Mesodermal cell (in vitro differentiated cells): Measurements from ENCODE around the gene HSPA4L. TPM values are rescaled to one million over a fixed set of nuclear protein-coding genes. Genes with fewer than 3 reads are reported as not detected.

Experiments
- H3K27ac ChIP-seq: 2 replicates; pipeline ENCODE4 v1.7.0; 2013; ENCODE audit warnings: mild to moderate bottlenecking, low read depth, low read length, moderate library complexity; ENCODE audit not compliant: severe bottlenecking
- H3K36me3 ChIP-seq: 2 replicates; pipeline ENCODE4 v1.7.1; 2013; ENCODE audit warnings: mild to moderate bottlenecking, low read length, moderate library complexity; ENCODE audit not compliant: control insufficient read depth, insufficient read depth
- H3K4me1 ChIP-seq: one replicate; pipeline ENCODE4 v1.7.1; 2013; ENCODE audit warnings: mild to moderate bottlenecking, low read length; ENCODE audit not compliant: insufficient read depth, control insufficient read depth, poor library complexity, severe bottlenecking
- H3K4me3 ChIP-seq: 2 replicates; pipeline ENCODE4 v1.7.0; 2013; ENCODE audit warnings: low read length, control low read depth, mild to moderate bottlenecking; ENCODE audit not compliant: insufficient read depth, poor library complexity, severe bottlenecking; ENCODE audit errors: extremely low read depth
- H3K9me3 ChIP-seq: 2 replicates; pipeline ENCODE4 v1.7.1; 2013; ENCODE audit warnings: mild to moderate bottlenecking, low read length, moderate library complexity; ENCODE audit not compliant: control insufficient read depth
- WGBS, 2 experiments: methylation state at CpG; one replicate each; pipeline ENCODE4 v1.1.5; 2013; ENCODE audit warnings: missing lambda C conversion rate in 2 of 2; ENCODE audit not compliant: insufficient coverage in 2 of 2; 5-methylcytosine and 5-hydroxymethylcytosine counted together
- polyA plus RNA-seq, 2 experiments: library from polyadenylated mRNA; stranded (reverse); fragments of 50-300 nt; gene quantifications; one replicate each; pipeline ENCODE4 v1.2.3, GENCODE V29; 2013

Gene HSPA4L
- 2.0 TPM for polyA plus RNA-seq (2013, experiment 1 of 2)
- polyA plus RNA-seq (2013, experiment 2 of 2), result 2.2 TPM

DNA sequence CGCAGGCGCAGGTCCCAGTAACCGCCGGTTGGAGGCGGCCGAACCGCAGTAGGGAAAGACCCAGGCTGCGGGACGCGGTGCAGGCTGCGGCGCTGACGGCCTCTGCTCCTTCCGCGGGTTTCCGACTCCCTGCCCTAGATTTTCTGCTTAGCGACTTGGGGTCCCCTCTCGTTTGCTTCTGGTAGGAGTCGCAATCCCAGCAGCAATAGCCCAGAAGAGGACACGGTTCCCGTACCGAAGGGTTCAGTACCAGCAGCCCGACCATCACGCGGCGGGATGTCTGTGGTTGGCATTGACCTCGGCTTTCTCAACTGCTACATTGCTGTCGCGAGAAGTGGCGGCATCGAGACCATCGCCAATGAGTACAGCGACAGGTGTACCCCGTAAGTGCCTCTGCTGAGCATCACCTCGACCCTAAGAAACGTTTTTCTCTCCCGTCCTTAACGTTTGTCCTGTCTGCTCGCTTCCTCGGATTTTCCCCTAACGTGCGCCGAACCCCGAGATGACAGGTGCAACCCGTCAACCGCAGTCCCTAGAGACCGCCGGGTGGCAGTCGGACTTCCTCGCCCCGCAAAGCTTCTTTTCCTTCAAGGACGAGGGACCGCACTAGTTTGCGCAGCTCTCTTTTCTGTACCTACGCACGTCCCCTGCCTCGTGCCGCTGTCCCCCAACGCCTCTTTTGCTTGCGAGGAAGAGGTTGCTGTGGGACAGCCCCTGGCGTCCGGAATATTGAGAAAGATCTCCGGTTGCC lies at the start of gene HSPA4L:
Gene HSPA4L (plus strand): TSS at position 48 of the 751 bp plus-strand sequence. CDS start 229 bp downstream, at position 277.
- no peaks in the 10 kb centered on the region for H3K4me1 ChIP-seq
- 0 to 1% methylated on average over 62 to 63 of the region's 63 CpGs for WGBS, 2 experiments
- H3K36me3 ChIP-seq, result no peaks in the 10 kb centered on the region
- peak within 1 kb of the TSS; percentile 56 for H3K27ac ChIP-seq
- no peaks in the 10 kb centered on the region for H3K9me3 ChIP-seq
- peak within 1 kb of the TSS; percentile 53 for H3K4me3 ChIP-seq

DNA sequence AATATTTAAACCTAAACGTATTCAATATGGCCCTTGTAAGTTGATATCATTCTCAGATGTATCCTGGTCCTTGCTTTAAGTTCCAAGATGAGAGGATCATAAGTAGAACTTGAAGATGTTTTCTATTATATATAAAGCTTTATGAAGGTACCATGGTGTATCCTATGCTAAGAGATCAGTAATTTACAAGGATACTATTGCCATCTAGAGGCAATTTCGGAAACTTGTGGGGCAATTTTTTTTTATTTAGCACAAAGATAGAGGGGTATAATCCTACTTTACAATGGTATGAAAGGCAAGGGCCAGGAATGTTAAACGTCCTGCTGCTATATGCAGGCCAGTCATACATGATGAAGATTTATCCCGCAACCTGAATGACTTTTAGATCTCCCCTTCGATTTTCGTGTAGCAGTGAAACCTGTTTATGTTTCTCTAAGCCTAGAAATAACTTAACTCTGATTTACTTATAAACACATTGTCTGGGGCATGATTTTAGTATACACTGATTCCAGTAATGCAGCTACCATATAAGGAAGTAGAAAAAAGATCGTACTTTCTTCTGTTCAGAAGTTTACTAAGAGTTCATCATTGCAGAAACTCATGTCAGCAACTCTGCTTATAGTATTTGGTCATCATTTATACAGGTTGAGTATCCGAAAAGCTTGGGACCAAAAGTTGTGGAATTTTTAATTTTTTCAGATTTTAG lies 49.3 kb upstream of the HSPA4L start:
- H3K36me3 ChIP-seq, result no peaks in the 10 kb centered on the region
- H3K27ac ChIP-seq, result no peak overlapping the region
- H3K9me3 ChIP-seq, result no peaks in the 10 kb centered on the region
- no peak overlapping the region for H3K4me3 ChIP-seq
- 30% methylated on average over 3 of the region's 8 CpGs; no CpG with 5 or more reads in 1 of the 2 experiments for WGBS, 2 experiments
- no peaks in the 10 kb centered on the region for H3K4me1 ChIP-seq

DNA sequence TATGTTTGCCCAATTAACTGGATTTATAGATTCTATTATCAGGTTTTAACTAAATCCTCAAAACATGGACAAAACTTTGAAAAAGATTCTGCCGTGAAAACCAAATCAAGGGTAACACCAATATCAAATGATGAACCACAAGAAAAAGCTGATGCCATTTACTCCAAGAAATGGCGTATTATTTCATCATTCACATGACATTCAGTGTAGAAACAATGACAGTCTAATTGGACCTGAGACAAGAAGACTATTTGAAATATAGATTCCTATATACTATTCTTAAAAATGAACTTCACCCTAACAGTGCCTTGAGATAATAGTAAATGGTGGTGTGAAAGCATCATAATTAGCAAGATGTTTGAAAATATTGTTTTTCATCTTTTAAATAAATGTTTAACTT lies 47.1 kb upstream of the HSPA4L start:
- Histone ChIP-seq H3K4me1 (no peaks in the 10 kb centered on the region), H3K27ac (no peak overlapping the region), H3K9me3 (no peaks in the 10 kb centered on the region), H3K36me3 (no peaks in the 10 kb centered on the region), H3K4me3 (no peak overlapping the region)
- WGBS, 2 experiments, result 78 to 92% methylated on average over 1 to 2 of the region's 2 CpGs

DNA sequence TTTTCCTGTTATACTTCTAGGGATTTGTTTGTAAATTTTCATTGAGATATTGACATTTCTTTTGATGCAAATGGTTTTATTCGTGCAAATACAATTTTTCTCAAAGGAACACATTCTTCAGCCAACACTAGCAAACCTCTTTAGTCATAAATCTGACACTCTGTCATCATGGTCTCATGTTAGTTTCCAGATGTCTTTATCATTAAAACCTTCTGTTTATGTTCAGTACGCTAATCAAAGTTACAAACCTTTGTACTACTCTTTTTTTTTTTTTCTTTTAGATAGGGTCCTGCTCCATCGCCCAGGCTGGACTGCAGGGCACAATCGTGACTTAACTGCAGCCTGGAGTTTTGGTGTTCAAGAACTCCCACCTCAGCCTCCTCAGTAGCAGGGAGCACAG lies 44.8 kb upstream of the HSPA4L start:
- no peak overlapping the region for H3K4me3 ChIP-seq
- no peaks in the 10 kb centered on the region for H3K4me1 ChIP-seq
- peaks cover 2% of the 10 kb centered on the region for H3K9me3 ChIP-seq
- 81 to 100% methylated on average over 2 of the region's 4 CpGs for WGBS, 2 experiments
- no peak overlapping the region for H3K27ac ChIP-seq
- H3K36me3 ChIP-seq, result no peaks in the 10 kb centered on the region

DNA sequence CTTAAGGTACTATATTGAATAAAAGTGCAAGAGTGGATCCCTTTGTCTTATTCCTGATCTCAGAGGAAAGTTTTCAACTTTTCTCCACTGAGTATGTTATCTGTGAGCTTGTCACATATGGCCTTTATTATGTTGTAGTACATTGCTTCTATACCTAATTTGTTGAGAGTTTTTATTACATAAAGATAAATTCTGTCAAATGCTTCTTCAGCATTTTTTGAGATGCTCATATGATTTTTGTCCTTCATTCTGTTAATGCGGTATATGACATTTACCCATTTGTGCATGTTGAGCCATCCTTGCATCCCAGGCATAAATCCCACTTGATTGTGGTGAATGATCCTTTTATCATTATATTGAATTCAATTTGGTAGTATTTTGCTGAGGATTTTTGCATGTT lies 40.9 kb upstream of the HSPA4L start:
- peaks cover 3% of the 10 kb centered on the region for H3K9me3 ChIP-seq
- WGBS, 2 experiments, result no CpG with 5 or more reads among the region's 1 CpG
- no peak overlapping the region for H3K4me3 ChIP-seq
- no peak overlapping the region for H3K27ac ChIP-seq
- H3K36me3 ChIP-seq, result no peaks in the 10 kb centered on the region
- no peaks in the 10 kb centered on the region for H3K4me1 ChIP-seq

DNA sequence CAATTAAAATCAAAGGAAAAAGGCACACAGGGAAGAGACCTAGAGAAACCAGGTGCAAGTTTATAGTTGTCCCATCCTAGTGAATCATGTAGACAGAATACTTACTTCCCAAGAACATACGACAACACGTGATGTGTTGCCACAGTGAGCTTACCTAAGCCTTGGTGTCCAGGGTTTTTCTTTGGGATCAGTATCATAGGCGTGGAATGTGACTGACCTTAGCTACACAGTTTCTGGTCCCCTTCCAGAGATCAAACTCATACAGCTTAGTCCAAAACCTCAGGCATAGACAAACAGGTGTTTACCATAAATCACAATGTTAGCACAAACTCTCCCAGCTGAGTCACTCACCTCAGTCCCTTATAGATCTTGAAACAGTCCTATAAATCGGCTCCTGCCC lies 34.2 kb upstream of the HSPA4L start:
- no peak overlapping the region for H3K4me3 ChIP-seq
- peaks cover 9% of the 10 kb centered on the region for H3K9me3 ChIP-seq
- no peak overlapping the region for H3K27ac ChIP-seq
- 83 to 94% methylated on average over 1 to 4 of the region's 4 CpGs for WGBS, 2 experiments
- no peaks in the 10 kb centered on the region for H3K4me1 ChIP-seq
- H3K36me3 ChIP-seq, result no peaks in the 10 kb centered on the region

DNA sequence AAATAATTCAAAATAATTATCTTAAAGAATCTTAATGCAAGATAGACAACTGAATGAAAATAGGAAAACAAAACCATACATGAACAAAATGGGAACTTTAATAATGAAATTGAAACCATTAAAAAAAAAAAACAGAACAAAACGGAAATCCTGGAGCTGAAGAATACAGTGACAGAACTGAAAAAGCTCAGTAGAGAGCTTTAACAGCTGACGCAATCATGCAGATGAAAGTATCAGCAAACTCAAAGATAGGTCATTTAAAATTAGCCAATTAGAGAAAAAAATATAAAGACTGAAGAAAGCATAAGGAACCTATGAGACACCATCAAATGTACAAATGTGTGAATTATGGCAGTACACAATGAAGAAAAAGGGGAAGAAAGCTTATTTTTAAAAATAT lies 33.2 kb upstream of the HSPA4L start:
- WGBS, 2 experiments, result no CpG with 5 or more reads among the region's 2 CpGs

DNA sequence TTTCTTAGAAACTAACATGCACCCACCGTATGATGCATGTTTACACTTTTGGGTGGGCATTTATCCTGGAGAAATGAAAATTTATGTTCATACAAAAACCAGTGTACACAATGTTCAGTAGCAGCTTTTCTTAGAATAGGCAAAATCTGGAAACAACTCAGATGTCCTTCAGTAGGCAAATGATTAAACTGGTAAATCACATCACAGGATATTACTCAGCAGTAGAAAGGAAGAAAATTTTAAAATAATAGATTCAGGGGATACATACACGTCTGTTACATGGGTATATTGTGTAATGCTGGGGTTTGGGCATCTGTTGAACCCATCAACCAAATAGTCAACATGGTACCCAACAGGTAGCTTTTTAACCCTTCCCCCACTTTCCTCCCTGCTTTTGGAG lies 25.2 kb upstream of the HSPA4L start:
- Histone ChIP-seq H3K36me3 (no peaks in the 10 kb centered on the region), H3K4me1 (no peaks in the 10 kb centered on the region), H3K9me3 (no peaks in the 10 kb centered on the region), H3K4me3 (no peak overlapping the region), H3K27ac (no peak overlapping the region)
- no CpG with 5 or more reads among the region's 2 CpGs for WGBS, 2 experiments

More for the DNA sequence above, 33.2 kb upstream of the HSPA4L start:
- Histone ChIP-seq H3K4me1 (no peaks in the 10 kb centered on the region), H3K9me3 (peaks cover 9% of the 10 kb centered on the region), H3K27ac (no peak overlapping the region), H3K4me3 (no peak overlapping the region), H3K36me3 (no peaks in the 10 kb centered on the region)

DNA sequence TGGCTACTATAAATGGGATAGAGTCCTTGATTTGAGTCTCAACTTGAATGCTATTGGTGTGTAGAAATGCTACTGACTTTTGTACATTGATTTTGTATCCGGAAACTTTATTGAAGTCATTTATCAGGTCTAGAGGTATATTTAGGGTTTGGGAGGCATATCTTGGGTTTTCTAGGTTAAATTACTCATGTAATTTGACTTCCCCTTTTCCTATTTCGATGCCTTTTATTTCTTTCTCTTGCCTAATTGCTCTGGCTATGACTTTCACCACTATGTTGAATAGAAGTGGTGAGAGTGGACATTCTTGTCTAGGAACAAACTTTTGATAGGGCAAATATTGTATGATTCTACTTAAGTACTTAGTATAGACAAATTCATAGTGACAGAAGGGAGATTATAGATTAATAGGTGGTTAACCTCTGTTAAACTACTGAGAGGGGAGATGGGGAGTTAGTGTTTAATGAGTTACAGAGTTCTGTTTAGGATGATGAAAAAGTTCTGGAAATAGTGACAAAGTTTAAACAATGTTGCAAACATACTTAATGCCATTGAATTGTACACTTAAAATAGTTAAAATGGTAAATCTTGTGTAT lies 22.8 kb upstream of the HSPA4L start:
- no peak overlapping the region for H3K4me3 ChIP-seq
- 71% methylated on average over 1 of the region's 2 CpGs; no CpG with 5 or more reads in 1 of the 2 experiments for WGBS, 2 experiments
- no peaks in the 10 kb centered on the region for H3K4me1 ChIP-seq
- H3K9me3 ChIP-seq, result no peaks in the 10 kb centered on the region
- no peaks in the 10 kb centered on the region for H3K36me3 ChIP-seq
- no peak overlapping the region for H3K27ac ChIP-seq

DNA sequence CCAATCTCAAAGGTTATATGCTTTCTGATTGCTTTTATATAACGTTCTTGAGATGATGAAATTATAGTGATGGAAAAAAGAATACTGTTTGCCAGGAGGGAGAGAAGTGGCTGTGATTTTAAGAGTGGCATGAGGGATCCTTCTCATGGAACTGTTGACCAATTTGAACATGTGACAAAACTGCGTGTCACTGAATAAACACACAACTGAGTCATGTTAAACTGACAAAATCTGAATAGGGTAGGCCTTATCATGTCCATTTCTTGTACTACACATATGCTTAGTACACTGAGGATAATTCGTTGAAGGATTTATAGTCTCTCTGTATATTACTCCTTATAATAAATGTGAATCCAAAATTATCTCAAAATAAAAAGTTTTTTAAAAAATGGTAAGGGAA lies 22.2 kb upstream of the HSPA4L start:
- H3K4me1 ChIP-seq, result no peaks in the 10 kb centered on the region
- H3K36me3 ChIP-seq, result no peaks in the 10 kb centered on the region
- H3K27ac ChIP-seq, result no peak overlapping the region
- 92 to 100% methylated on average over 1 to 2 of the region's 3 CpGs for WGBS, 2 experiments
- no peak overlapping the region for H3K4me3 ChIP-seq
- H3K9me3 ChIP-seq, result no peaks in the 10 kb centered on the region
